A673 (cell line): Measurements from ENCODE around the gene JSRP1. TPM values are rescaled to one million over a fixed set of nuclear protein-coding genes. Genes with fewer than 3 reads are reported as not detected.

Source experiments
- BruUV-seq: library from RNA; stranded (reverse); fragments of 400-500 nt; replicated peaks from 2 replicates; lab custom pipeline; 2021; lab: Mats Ljungman, UMichigan
- CTCF ChIA-PET: fragments of 300-600 bp; sonication (Branson Sonifier 250); formaldehyde crosslinking; loops from one replicate; lab custom pipeline; 2022; ENCODE audit warnings: antibody characterized with exemption; lab: Charles Lee
- POLR2A ChIA-PET: fragments of 300-600 bp; sonication (Branson Sonifier 250); formaldehyde crosslinking; loops from one replicate; lab custom pipeline; 2022; ENCODE audit warnings: antibody characterized with exemption; ENCODE audit not compliant: low non-redundant PET; lab: Charles Lee
- DNase-seq: peaks from one replicate; pipeline ENCODE4 v3.0.0-alpha.2; 2015; ENCODE audit warnings: low spot score
- H3K27ac ChIP-seq: fragments of 200-600 bp; sonication (generic); 2 replicates; pipeline ENCODE4 v1.5.1; 2016; ENCODE audit warnings: mixed run types, low read depth, mild to moderate bottlenecking, mixed read lengths, antibody characterized with exemption, low read length; ENCODE audit not compliant: poor library complexity, severe bottlenecking
- H3K27me3 ChIP-seq: fragments of 200-600 bp; sonication (generic); replicated peaks from 2 replicates; pipeline ENCODE4 v1.6.1; 2017; ENCODE audit warnings: mixed run types, low read depth, mild to moderate bottlenecking, mixed read lengths, antibody characterized with exemption, low read length; ENCODE audit not compliant: insufficient read depth, poor library complexity
- H3K36me3 ChIP-seq: fragments of 200-600 bp; sonication (generic); 2 replicates; pipeline ENCODE4 v1.6.1; 2016; ENCODE audit warnings: mixed run types, mild to moderate bottlenecking, mixed read lengths, antibody characterized with exemption, low read length; ENCODE audit not compliant: insufficient read depth, poor library complexity, severe bottlenecking
- H3K4me1 ChIP-seq: fragments of 200-600 bp; sonication (generic); 2 replicates; pipeline ENCODE4 v1.6.1; 2017; ENCODE audit warnings: mixed run types, mild to moderate bottlenecking, mixed read lengths, antibody characterized with exemption, low read length; ENCODE audit not compliant: insufficient read depth, poor library complexity, severe bottlenecking
- H3K4me3 ChIP-seq: fragments of 200-600 bp; sonication (generic); 2 replicates; pipeline ENCODE4 v1.5.1; 2016; ENCODE audit warnings: low read depth, mixed run types, mild to moderate bottlenecking, mixed read lengths, low read length; ENCODE audit not compliant: poor library complexity, severe bottlenecking
- H3K9me3 ChIP-seq: fragments of 200-600 bp; sonication (generic); 2 replicates; pipeline ENCODE4 v1.6.1; 2016; ENCODE audit warnings: mixed run types, low read depth, mild to moderate bottlenecking, mixed read lengths, antibody characterized with exemption, low read length; ENCODE audit not compliant: poor library complexity, severe bottlenecking
- EZH2 ChIP-seq: fragments of 200-600 bp; sonication (generic); IDR thresholded peaks from 2 replicates; pipeline ENCODE4 v1.6.1; 2017; ENCODE audit warnings: borderline replicate concordance, low read depth, mild to moderate bottlenecking, mixed read lengths, antibody characterized with exemption, low read length; ENCODE audit not compliant: poor library complexity, severe bottlenecking
- intact Hi-C: fragments of 100-400 bp; cut with micrococcal nuclease; formaldehyde crosslinking; loops from one replicate; pipeline ENCODE4 v1.10.0; 2022; ENCODE audit not compliant: unreplicated experiment
- total RNA-seq: library from RNA; stranded (reverse); gene quantifications from 2 replicates; pipeline ENCODE4 v1.2.3, GENCODE V29; 2021
- TF ChIP-seq, protein P1 (sequence below): fragments of 300-800, 200-600 bp; sonication (generic); conservative IDR thresholded peaks from 2 replicates; pipeline ENCODE4 v1.5.1; 2017; ENCODE audit warnings: low read depth, mild to moderate bottlenecking, antibody characterized with exemption, low read length, moderate library complexity, mixed read lengths

The JSRP1 gene
- total RNA-seq, 1 experiment from 2014 or later = 0.73 TPM

DNA sequence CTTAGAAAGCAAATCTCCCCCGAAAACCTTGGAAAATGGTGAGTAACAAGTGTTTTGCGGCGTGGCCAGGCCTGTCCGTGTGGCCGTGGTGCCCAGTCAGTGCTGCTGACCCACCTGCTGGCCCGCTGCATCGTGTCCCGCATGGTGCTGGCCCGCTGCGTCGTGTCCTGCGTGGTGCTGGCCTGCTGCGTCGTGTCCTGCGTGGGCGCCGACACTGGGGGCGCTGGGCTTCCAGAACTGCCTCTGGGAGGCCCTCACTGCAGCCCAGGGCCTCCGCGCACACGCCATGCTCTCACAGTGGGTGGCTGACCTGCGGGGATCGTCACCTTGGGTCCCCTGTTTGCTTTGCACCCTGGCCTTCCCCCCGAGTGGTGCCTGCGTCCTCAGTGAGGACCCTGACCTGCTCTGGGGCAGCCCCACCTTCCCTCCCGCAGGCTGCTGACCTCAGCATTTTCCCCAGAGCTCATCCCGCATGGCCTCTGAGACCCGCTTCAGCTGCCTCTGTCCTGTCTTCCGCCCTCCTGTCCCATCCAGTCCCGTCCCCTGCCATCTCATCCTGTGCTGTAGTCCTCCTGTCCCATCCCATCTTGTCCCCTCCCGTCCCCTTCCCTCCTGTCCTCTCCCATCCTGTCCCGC is 30.7 kb downstream of the JSRP1 start:
- Histone ChIP-seq H3K27ac (no peak overlapping the region), H3K4me1 (no peaks in the 10 kb centered on the region), H3K4me3 (no peak overlapping the region), H3K9me3 (no peaks in the 10 kb centered on the region), H3K36me3 (peaks cover 72% of the 10 kb centered on the region), H3K27me3 (no peaks in the 10 kb centered on the region)
- POLR2A ChIA-PET = no interaction called here
- intact Hi-C loops = no loop called here
- no peak for DNase-seq
- CTCF ChIA-PET = no interaction called here
- BruUV-seq = no TSS peak
- no peak for TF ChIP-seq EZH2
- TF ChIP-seq, protein P1, sequence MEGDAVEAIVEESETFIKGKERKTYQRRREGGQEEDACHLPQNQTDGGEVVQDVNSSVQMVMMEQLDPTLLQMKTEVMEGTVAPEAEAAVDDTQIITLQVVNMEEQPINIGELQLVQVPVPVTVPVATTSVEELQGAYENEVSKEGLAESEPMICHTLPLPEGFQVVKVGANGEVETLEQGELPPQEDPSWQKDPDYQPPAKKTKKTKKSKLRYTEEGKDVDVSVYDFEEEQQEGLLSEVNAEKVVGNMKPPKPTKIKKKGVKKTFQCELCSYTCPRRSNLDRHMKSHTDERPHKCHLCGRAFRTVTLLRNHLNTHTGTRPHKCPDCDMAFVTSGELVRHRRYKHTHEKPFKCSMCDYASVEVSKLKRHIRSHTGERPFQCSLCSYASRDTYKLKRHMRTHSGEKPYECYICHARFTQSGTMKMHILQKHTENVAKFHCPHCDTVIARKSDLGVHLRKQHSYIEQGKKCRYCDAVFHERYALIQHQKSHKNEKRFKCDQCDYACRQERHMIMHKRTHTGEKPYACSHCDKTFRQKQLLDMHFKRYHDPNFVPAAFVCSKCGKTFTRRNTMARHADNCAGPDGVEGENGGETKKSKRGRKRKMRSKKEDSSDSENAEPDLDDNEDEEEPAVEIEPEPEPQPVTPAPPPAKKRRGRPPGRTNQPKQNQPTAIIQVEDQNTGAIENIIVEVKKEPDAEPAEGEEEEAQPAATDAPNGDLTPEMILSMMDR = no peak

DNA sequence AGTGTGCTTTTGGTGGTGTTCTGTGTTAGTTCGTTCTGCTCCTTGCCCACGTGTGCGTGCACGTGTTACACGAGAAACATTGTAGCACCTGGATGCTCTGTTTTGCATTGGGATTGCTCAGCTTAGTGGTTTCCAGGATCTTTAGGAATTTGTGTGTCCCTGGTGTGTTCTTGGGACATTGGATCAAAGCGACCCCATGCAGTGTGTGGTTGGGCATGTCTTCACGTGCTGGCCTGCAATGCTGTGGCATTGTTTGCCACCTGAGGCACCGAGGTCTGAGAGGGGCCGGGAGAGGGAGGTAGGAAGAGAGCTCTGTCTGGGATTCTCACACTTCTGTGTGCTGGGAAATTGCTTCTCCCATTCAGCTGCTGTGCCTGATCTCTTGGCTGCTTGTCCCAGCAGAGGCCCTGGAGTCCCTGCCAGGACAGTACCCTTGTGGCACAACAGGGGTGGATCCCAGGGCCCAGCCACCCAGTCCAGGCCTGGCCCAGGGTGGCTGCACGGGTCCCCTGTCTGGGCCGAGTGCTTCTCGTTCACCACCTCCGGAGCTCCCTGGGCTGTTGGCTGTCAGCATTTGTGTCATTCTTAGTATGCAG is 31.4 kb downstream of the JSRP1 start:
- peaks cover 67% of the 10 kb centered on the region for H3K36me3 ChIP-seq
- no peak overlapping the region for H3K4me3 ChIP-seq
- no peak for TF ChIP-seq EZH2
- H3K27ac ChIP-seq = no peak overlapping the region
- no peaks in the 10 kb centered on the region for H3K4me1 ChIP-seq
- no peak for DNase-seq
- H3K27me3 ChIP-seq = no peaks in the 10 kb centered on the region
- ChIA-PET POLR2A (no interaction called here), CTCF (interaction anchor here (0.6 kb wide), 1 partner anchor 69 kb away, joined by 3 read pairs; no protein-coding TSS in a partner anchor)
- H3K9me3 ChIP-seq = no peaks in the 10 kb centered on the region
- intact Hi-C loops = no loop called here
- no TSS peak for BruUV-seq

DNA sequence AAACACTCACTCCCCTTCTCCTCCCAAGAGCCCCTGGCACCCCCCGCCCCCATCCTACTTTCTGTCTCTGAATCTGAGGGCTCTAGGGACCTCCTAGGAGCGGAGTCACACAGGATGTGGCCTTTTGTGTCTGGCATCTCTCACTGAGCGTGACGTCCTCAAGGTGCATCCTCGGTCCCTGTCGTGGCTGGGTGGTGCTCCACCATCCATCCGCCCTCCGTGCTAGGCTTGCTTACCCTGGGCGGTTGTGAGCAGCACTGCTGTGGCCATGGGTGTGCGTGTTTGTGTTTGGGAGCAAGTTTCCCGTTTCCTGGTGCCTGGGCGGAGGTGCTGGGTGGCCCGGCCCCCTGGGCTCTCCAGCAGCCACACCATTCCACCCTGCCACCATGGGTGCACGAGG is 32.3 kb downstream of the JSRP1 start:
- Histone ChIP-seq H3K4me3 (no peak overlapping the region), H3K36me3 (peaks cover 64% of the 10 kb centered on the region), H3K27me3 (no peaks in the 10 kb centered on the region), H3K9me3 (no peaks in the 10 kb centered on the region), H3K27ac (no peak overlapping the region), H3K4me1 (no peaks in the 10 kb centered on the region)
- DNase-seq = no peak
- ChIA-PET CTCF (no interaction called here), POLR2A (no interaction called here)
- intact Hi-C loops = no loop called here
- no TSS peak for BruUV-seq
- no peak for TF ChIP-seq EZH2
- TF ChIP-seq, protein P1 = no peak
